CD1c-positive myeloid dendritic cell (primary cell): ENCODE results near the gene EIF1AD.
"Not testable (repeated sequence)": the region's sequence is repeated elsewhere in the genome, so short reads cannot be mapped to it uniquely, and the experiment has no call there.

ENCODE experiments used
- DNase-seq: peaks from one replicate; pipeline ENCODE4 v3.0.0-alpha.2; 2016; ENCODE audit errors: extremely low spot score

EIF1AD gene, protein sequence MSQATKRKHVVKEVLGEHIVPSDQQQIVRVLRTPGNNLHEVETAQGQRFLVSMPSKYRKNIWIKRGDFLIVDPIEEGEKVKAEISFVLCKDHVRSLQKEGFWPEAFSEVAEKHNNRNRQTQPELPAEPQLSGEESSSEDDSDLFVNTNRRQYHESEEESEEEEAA

DNA sequence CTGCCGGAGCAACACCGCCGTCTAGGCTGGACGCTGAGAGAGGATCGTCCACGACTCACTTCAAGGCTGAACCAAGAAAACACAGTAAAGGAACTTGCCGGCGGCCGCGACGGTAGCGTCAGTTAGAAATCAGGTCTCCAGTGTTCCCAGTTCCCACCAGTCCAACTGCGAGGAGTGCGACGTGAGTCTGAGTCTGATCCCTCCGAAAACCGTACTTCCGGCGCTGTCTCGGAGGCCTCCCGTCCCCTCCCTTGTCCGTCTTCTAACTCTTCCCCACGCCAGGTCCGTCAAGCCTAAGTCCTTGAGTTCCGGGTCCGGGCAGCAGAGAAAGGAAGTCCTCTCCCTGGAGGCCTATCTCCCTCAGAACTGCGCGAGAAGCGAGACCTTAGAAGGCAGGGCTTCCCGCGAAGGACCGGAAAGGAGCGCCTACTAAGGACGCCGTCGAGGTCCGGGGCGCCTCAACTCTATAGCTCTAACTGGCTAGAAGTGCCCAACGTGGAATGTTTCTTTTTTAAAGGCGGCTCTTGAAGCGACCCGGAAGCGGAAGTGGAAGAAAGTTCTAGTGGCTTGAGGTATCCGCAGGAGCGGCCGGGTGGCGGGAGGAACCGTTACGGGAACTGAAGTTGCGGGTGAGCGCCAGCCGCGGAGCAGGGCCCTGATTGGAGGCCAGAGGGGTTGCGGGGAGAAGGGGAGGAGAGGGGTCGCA lies at the start of gene EIF1AD, which contains the start of gene BANF1:
Gene EIF1AD, minus strand, starts transcription at position 216 of the 706 bp plus-strand sequence. CDS start 1,768 bp downstream, outside the sequence.
Gene BANF1, plus strand, starts transcription at position 562 of the 706 bp plus-strand sequence. CDS start 748 bp downstream, outside the sequence.
- peak; percentile 97 for DNase-seq

- DNase-seq, result no peak
Measured at GRCh38 chr11:66051371-66051765, 49.4 kb upstream of the EIF1AD start.

DNA sequence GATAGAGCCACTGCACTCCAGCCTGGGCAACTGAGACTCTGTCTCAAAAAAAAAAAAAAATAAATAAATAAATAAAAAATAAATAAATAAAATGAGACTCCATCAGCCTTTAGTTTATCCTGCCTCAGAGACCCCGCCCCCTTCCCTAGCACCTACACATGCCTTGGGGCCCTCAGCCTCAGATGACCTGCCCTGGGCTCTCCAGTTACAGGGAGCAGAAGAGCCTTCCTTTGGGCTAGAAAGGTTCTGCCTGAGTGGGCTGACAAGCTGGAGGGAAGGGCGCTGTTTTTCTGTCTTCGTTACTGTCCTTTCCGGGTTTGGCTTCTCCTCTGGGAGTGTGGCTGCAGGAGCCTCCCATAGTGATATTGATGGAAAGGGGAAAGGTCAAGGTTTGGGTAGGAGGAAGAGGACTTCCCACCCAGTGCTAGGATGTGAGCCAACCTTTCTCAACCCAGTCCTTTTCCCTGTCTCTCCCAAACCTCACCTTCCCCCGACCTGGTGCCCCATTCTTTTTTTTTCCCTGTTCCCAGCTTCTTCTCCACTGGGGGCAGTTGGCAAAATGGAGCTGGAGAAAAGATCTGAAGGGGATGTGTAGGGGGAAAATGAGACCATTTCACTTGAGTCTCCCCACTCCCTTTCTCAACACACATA lies 48.7 kb upstream of the EIF1AD start:
- no peak for DNase-seq

GRCh38 chr11:66048547-66049323 lies 46.8 kb upstream of the EIF1AD start, which contains the start of gene GAL3ST3:
Gene GAL3ST3, minus strand, starts transcription at chr11:66049161. Its CDS starts 3,746 bp downstream, at chr11:66045415.
- DNase-seq, result no peak

DNA sequence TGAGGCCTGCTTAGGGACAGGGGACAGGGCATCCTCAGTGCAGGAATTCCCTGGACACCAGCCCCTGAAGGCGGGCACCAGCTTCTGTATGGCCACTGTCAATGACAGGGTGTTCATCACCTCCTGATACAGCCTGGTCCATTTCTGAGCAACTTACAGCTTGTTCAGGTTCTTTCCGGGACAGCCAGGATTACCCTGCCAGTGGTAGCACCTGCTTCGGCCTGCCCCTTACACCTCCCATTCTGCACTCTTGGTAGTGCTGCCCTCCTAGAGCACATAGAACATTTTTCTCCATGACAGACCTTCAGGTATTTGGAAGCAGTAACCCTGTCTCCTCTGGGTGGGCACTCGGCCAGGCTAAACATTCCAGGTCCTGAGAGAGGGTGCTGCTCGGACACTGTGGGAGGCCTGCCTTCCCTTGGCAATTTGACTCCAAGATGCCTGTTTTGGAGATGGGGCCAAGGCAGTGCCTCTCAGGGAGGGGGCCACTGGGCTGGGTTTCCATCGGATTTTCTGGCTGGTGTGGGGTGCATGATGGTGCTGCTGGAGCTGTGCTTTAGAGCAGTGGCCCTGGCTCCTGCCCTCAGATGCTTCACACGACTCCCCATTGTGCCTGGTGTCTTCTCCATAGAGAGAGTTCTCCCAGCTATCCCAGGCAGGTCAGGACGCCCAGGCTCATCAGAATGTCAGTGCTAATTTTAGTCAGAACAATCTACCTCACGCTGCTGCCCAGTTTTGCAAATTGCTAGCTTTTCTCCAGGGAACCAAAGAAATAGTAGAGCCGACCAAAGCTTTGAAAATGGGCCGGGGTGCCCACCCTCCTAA lies 45.8 kb upstream of the EIF1AD start:
- no peak for DNase-seq

- DNase-seq, result no peak
Measured at GRCh38 chr11:66046901-66047300, 44.9 kb upstream of the EIF1AD start.

DNA sequence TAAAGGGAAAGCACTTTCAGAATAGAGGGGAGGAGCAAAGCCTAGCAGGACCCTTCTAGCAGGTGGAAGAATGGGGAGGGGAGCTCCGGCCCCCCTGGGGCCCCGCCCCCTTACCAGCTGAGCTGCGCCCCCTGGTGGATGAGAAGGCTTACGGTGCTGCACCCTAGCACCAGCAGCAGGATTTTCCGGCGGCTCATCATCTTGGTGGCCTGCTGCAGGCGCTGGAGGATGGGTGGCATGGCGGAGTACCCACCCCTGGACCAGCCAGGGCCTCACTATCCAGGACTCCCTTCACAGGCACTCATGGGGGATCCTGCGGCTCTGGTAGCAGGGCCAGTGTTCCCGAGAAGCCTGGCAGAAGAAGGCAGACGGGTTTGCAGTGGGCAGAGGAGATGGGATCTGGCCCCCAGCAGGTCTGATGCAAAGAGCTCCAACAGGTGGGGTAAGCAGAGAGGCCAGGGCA lies 43.3 kb upstream of the EIF1AD start:
- peak; percentile 88 for DNase-seq

DNA sequence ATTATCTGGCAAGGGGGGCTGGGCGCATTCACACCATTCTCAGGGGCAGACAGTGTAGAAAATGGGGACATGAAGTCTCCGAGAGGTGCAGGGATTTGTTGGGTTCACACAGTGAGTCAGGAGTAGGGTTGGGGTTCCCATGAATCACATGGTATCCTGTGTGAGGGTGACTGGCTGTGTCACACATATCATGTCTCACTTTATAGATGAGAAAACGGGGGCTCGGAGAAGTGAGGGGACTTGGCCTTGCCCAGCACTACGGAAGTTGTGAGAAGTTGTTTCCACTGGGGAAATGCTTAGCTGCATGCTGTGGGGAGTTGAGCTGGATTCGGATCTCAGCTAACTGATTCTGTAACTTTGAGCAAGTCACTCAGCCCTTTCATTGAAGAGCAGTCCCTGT lies 42.8 kb upstream of the EIF1AD start:
- DNase-seq, result peak; percentile 23

- DNase-seq, result no peak
Measured at GRCh38 chr11:66042996-66043906, 41.3 kb upstream of the EIF1AD start.

- no peak for DNase-seq
Measured at GRCh38 chr11:66042227-66042995, 40.5 kb upstream of the EIF1AD start.

- no peak for DNase-seq
Measured at GRCh38 chr11:66039765-66040164, 37.8 kb upstream of the EIF1AD start.

DNA sequence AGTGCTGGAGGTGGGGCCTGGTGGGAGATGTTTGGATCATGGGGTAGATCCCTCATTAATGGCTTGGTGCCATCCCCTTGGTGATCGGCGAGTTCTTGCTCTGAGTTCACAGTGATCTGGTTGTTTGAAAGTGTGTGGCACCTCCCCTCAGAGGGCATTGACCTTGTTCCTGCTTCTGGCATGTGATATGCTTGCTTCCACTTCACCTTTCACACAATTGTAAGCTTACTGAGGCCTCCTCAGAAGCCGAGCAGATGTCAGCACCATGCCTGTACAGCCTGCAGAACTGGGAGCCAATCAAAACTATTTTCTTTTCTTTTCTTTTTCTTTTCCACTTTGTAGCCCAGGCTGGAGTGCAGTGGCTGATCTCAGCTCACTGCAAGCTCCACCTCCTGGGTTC lies 35.4 kb upstream of the EIF1AD start:
- DNase-seq, result no peak

GRCh38 chr11:66036334-66036710 lies 34.4 kb upstream of the EIF1AD start:
- no peak for DNase-seq

DNA sequence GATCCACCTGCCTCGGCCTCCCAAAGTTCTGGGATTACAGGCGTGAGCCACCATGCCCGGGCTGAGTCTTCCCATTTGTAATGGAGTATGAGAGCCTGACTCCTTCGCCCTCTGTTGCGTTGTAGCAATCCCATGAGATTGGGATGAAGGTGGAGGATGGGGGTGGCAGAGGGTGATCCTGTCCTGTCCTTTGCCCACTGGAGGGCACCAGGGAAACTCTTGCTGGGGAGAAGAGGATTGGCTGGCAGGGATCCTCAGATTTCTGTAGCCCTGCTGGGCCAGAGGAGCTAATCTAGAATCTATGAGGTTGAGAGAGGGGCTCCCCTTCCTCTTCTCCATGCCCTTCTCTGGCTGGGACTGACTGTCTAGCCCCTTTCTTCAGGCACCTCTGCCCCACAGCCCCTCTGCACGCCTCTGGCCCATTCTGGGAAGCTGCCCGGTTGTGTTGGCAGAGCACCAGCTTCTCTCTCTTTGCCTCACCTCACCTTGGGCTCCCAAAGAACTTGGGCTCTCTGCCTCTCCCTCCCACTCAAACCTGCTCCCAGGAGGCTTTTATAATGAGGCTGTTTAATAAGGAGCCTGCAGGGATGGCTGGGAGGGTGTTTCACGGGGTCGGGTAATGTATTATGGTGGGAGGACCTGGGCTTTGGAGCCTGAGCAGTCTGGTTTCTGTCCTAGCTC lies 33.8 kb upstream of the EIF1AD start:
- DNase-seq, result no peak

DNA sequence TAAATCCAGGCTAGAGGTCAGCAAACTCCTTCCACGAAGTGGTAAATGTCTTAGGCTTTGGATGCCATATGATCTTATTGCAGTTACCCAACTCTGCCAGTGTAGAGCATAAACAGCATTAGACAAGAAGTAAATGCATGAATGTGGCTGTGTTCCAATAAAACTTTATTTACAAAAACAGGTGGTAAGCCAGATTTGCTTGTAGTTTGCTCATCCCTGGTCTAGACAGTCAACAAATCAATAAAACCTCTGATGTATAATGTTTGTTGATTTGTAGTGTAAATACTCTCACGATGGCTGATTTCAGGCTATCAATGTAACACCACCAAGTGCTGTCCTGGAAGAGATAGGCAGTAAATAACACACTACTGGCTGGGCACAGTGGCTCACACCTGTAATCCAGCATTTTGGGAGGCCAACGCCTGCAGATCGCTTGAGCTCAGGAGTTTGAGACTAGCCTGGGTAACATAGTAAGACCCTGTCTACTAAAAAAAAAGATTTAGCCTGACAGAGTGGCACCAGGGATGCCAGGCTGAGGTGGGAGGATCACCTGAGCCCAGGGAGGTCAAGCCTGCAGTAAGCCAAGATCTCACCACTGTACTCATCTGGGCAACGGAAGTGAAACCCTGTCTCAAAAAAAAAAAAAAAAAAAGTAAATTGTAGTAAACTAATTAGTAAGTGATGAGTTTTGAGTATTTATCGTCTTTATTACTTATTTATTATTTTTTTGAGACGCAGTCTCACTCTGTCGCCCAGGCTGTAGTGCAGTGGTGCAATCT lies 31.2 kb upstream of the EIF1AD start:
- DNase-seq, result no peak

DNA sequence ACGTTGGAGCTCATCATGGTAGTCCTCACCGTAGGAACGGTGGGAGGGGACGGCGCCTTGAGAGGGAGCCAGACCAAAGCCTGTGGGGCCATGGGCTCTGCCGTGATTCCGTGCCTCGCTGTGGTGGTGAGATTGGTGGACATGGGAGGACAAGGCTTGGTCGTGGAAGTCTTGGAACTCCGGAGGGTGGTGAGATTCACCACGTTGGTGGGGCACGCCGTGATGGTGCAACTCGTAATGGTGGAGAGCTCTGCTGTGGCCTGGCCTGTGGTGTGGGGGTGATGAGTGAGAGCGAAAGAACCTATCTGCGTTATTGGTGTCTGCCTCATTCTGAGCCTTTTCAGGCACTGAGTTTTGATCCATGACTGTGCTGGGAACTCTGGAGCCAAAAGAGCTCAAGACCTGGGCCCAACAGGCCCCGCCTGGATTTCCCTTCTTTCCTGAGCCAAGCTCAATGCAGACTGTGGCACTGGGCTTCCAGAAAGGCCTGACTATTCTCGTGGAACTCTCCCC lies 24.1 kb upstream of the EIF1AD start, which contains the start of gene CATSPER1:
Gene CATSPER1, minus strand, starts transcription at position 463 of the 513 bp plus-strand sequence. Its CDS starts 100 bp downstream, at position 363.
- DNase-seq, result no peak

- DNase-seq, result not testable (repeated sequence)
Measured at GRCh38 chr11:66023186-66023440, 21.2 kb upstream of the EIF1AD start.
